Panc1 (cell line): ENCODE results near the gene WSCD1. TPM values are rescaled to one million over a fixed set of nuclear protein-coding genes. Genes with fewer than 3 reads are reported as not detected.

Experiments used
- ATAC-seq: fragments of 200-7000 bp; cut with Tn5 transposase; 2 replicates; pipeline ENCODE4 v1.9.1; 2020; ENCODE audit warnings: mild to moderate bottlenecking, moderate library complexity
- BruUV-seq: library from RNA; stranded (reverse); fragments of 400-500 nt; replicated peaks from 2 replicates; lab custom pipeline; 2021; lab: Mats Ljungman, UMichigan
- CTCF ChIA-PET: fragments of 300-600 bp; sonication (Branson Sonifier 250); formaldehyde crosslinking; loops from one replicate; lab custom pipeline; 2022; ENCODE audit warnings: antibody characterized with exemption; lab: Charles Lee
- POLR2A ChIA-PET: fragments of 300-600 bp; sonication (Branson Sonifier 250); formaldehyde crosslinking; loops from one replicate; lab custom pipeline; 2022; ENCODE audit warnings: antibody characterized with exemption; lab: Charles Lee
- DNase-seq: peaks from one replicate; pipeline ENCODE4 v3.0.0-alpha.2; 2010; ENCODE audit warnings: low read depth, low spot score
- H3K27ac ChIP-seq: 2 replicates; pipeline ENCODE4 v1.5.1; 2011; ENCODE audit warnings: mild to moderate bottlenecking, low read length, inconsistent platforms
- H3K27me3 ChIP-seq: fragments of 200-500 bp; sonication (Bioruptor generic); 2 replicates; pipeline ENCODE4 v1.6.0; 2014; ENCODE audit warnings: low read length, inconsistent platforms; ENCODE audit not compliant: control insufficient read depth, insufficient read depth
- H3K36me3 ChIP-seq: fragments of 200-500 bp; sonication (Bioruptor generic); 2 replicates; pipeline ENCODE4 v1.5.1; 2014; ENCODE audit warnings: inconsistent platforms, mild to moderate bottlenecking, low read length, moderate library complexity; ENCODE audit not compliant: control insufficient read depth, insufficient read depth
- H3K4me1 ChIP-seq: 2 replicates; pipeline ENCODE4 v1.5.1; 2011; ENCODE audit warnings: inconsistent platforms, mild to moderate bottlenecking, low read length, moderate library complexity; ENCODE audit not compliant: control insufficient read depth, insufficient read depth
- H3K4me3 ChIP-seq, 2 experiments: 2 replicates each; pipeline ENCODE4 v1.5.1; 2011 to 2012; ENCODE audit warnings: low read depth in 2 of 2, low read length in 2 of 2, mild to moderate bottlenecking in 2 of 2, inconsistent platforms in 1 of 2, moderate library complexity in 1 of 2
- H3K9me3 ChIP-seq: fragments of 200-500 bp; sonication (Bioruptor generic); 2 replicates; pipeline ENCODE4 v1.5.1; 2014; ENCODE audit warnings: low read depth, mild to moderate bottlenecking, inconsistent platforms, low read length, moderate library complexity; ENCODE audit not compliant: control insufficient read depth, insufficient read depth
- POLR2AphosphoS5 ChIP-seq: IDR thresholded peaks from 2 replicates; pipeline ENCODE4 v1.6.1; 2012; ENCODE audit warnings: mild to moderate bottlenecking, low read depth, low read length, moderate library complexity
- REST ChIP-seq, 2 experiments: IDR thresholded peaks; 2 replicates each; pipeline ENCODE4 v1.6.1; 2011 to 2012; ENCODE audit warnings: low read depth in 2 of 2, control low read depth in 1 of 2, low read length in 1 of 2, mild to moderate bottlenecking in 1 of 2, moderate library complexity in 1 of 2; ENCODE audit not compliant: insufficient read depth in 1 of 2
- SIN3A ChIP-seq: IDR thresholded peaks from 2 replicates; pipeline ENCODE4 v1.6.1; 2012; ENCODE audit warnings: low read depth, mild to moderate bottlenecking, low read length, moderate library complexity, borderline replicate concordance; ENCODE audit not compliant: insufficient read depth
- TCF7L2 ChIP-seq: IDR thresholded peaks from 2 replicates; pipeline ENCODE4 v1.6.1; 2011; ENCODE audit warnings: mild to moderate bottlenecking, low read depth, low read length, inconsistent platforms
- in situ Hi-C: cut with HindIII; loops from 2 replicates; pipeline ENCODE4 v1.10.0; 2016; ENCODE audit warnings: low sequenced_read_pairs, low pct_unique_long_range_greater_than_20kb
- intact Hi-C: fragments of 100-400 bp; cut with micrococcal nuclease; formaldehyde crosslinking; loops from one replicate; pipeline ENCODE4 v1.10.0; 2022; ENCODE audit not compliant: unreplicated experiment
- total RNA-seq: library from RNA; stranded (reverse); gene quantifications from one replicate; pipeline ENCODE4 v1.2.1, GENCODE V29; 2021; ENCODE audit not compliant: unreplicated experiment
- TF ChIP-seq, protein P1 (sequence below): fragments of 450-650 bp; IDR thresholded peaks from 2 replicates; pipeline ENCODE4 v1.5.1; 2017; ENCODE audit warnings: mild to moderate bottlenecking

Gene WSCD1
- total RNA-seq, 1 experiment from 2014 or later = 0.74 TPM

GRCh38 chr17:6067060-6067459, 3.1 kb upstream of the WSCD1 start:
- peaks cover 6% of the 10 kb centered on the region; the same call in 1 of the 2 replicates for H3K27me3 ChIP-seq
- H3K27ac ChIP-seq = no peak overlapping the region
- no peaks in the 10 kb centered on the region for H3K9me3 ChIP-seq
- intact Hi-C loops = no loop called here
- DNase-seq (no peak), ATAC-seq (no peak)
- no peaks in the 10 kb centered on the region for H3K36me3 ChIP-seq
- in situ Hi-C loops = no loop called here
- no peaks in the 10 kb centered on the region for H3K4me1 ChIP-seq
- CTCF ChIA-PET = no interaction called here
- BruUV-seq = no TSS peak
- POLR2A ChIA-PET = no interaction called here
- H3K4me3 ChIP-seq = no peak overlapping the region
- no peak for TF ChIP-seq SIN3A
- TF ChIP-seq POLR2AphosphoS5 = no peak
- TF ChIP-seq TCF7L2 = no peak
- TF ChIP-seq REST (IDR thresholded peaks at IDR 0.05; ENCODE audit: insufficient read depth in 1 of 2, low read depth in 2 of 2, low read length in 1 of 2) = no peak
- TF ChIP-seq, protein P1, sequence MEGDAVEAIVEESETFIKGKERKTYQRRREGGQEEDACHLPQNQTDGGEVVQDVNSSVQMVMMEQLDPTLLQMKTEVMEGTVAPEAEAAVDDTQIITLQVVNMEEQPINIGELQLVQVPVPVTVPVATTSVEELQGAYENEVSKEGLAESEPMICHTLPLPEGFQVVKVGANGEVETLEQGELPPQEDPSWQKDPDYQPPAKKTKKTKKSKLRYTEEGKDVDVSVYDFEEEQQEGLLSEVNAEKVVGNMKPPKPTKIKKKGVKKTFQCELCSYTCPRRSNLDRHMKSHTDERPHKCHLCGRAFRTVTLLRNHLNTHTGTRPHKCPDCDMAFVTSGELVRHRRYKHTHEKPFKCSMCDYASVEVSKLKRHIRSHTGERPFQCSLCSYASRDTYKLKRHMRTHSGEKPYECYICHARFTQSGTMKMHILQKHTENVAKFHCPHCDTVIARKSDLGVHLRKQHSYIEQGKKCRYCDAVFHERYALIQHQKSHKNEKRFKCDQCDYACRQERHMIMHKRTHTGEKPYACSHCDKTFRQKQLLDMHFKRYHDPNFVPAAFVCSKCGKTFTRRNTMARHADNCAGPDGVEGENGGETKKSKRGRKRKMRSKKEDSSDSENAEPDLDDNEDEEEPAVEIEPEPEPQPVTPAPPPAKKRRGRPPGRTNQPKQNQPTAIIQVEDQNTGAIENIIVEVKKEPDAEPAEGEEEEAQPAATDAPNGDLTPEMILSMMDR = no peak

GRCh38 chr17:6070430-6070912, 292 bp downstream of the WSCD1 start:
- CTCF ChIA-PET = interaction anchor here (0.6 kb wide), 1 partner anchor 280 kb away, joined by 4 read pairs; no protein-coding TSS in a partner anchor
- H3K4me1 ChIP-seq = no peaks in the 10 kb centered on the region
- no peaks in the 10 kb centered on the region for H3K36me3 ChIP-seq
- POLR2A ChIA-PET = no interaction called here
- peaks cover 2% of the 10 kb centered on the region; the same call in 1 of the 2 replicates for H3K27me3 ChIP-seq
- intact Hi-C loops = no loop called here
- DNase-seq (no peak), ATAC-seq (peak; percentile 27; the same call in 1 of the 2 replicates)
- H3K4me3 ChIP-seq = peak overlapping the region; percentile 24 to 47
- in situ Hi-C loops = no loop called here
- no peak overlapping the region for H3K27ac ChIP-seq
- H3K9me3 ChIP-seq = no peaks in the 10 kb centered on the region
- BruUV-seq = no TSS peak
- TF ChIP-seq TCF7L2 (no peak), SIN3A (no peak), POLR2AphosphoS5 (no peak), REST (IDR thresholded peaks at IDR 0.05; ENCODE audit: insufficient read depth in 1 of 2, low read depth in 2 of 2, low read length in 1 of 2) (no peak)
- TF ChIP-seq, protein P1 = no peak
